WTC11 (cell line): Measurements from ENCODE around the gene MYOF. TPM values are rescaled to one million over a fixed set of nuclear protein-coding genes. Genes with fewer than 3 reads are reported as not detected.

Experiments
- ATAC-seq: fragments of 200-7000 bp; cut with Tn5 transposase; 2 replicates; pipeline ENCODE4 v1.10.0; 2021; ENCODE audit warnings: mild to moderate bottlenecking, moderate library complexity
- CTCF ChIA-PET: fragments of 300-600 bp; sonication (Branson Sonifier 250); formaldehyde crosslinking; loops from one replicate; lab custom pipeline; 2021; ENCODE audit warnings: antibody characterized with exemption; lab: Charles Lee
- POLR2A ChIA-PET: fragments of 350-600 bp; sonication (Branson Sonifier 250); formaldehyde crosslinking; loops from one replicate; lab custom pipeline; 2021; ENCODE audit warnings: antibody characterized with exemption; lab: Charles Lee
- DNase-seq: peaks from one replicate; pipeline ENCODE4 v3.0.0; 2021; ENCODE audit warnings: low spot score
- H3K27ac Mint-ChIP-seq: 2 replicates; pipeline ENCODE4 v1.8.0; 2021; ENCODE audit warnings: mixed read lengths
- H3K27me3 Mint-ChIP-seq: 2 replicates; pipeline ENCODE4 v1.8.0; 2021; ENCODE audit warnings: low read depth, mild to moderate bottlenecking, moderate library complexity, mixed read lengths
- H3K36me3 Mint-ChIP-seq: 2 replicates; pipeline ENCODE4 v1.8.0; 2021; ENCODE audit warnings: mixed read lengths
- H3K4me1 Mint-ChIP-seq: 2 replicates; pipeline ENCODE4 v1.8.0; 2022; ENCODE audit warnings: mixed read lengths
- H3K4me3 Mint-ChIP-seq: 2 replicates; pipeline ENCODE4 v1.8.0; 2021; ENCODE audit warnings: mild to moderate bottlenecking, moderate library complexity, mixed read lengths
- H3K9me3 Mint-ChIP-seq: 2 replicates; pipeline ENCODE4 v1.8.0; 2021; ENCODE audit warnings: mixed read lengths
- ARID4B ChIP-seq: sonication (generic); formaldehyde crosslinking; IDR thresholded peaks from 2 replicates; pipeline ENCODE4 v1.8.0; 2023; ENCODE audit warnings: missing genetic modification reagents, mild to moderate bottlenecking, borderline replicate concordance
- EMX1 ChIP-seq: fragments of 250-450 bp; sonication (Bioruptor Pico); IDR thresholded peaks from 2 replicates; pipeline ENCODE4 v1.8.0; 2021; ENCODE audit warnings: mild to moderate bottlenecking
- ERG ChIP-seq: fragments of 250-450 bp; sonication (Bioruptor Pico); IDR thresholded peaks from 2 replicates; pipeline ENCODE4 v1.8.0; 2021; ENCODE audit warnings: mild to moderate bottlenecking
- FOXJ3 ChIP-seq: sonication (generic); formaldehyde crosslinking; IDR thresholded peaks from 2 replicates; pipeline ENCODE4 v1.9.0; 2021; ENCODE audit warnings: missing genetic modification reagents, mild to moderate bottlenecking, borderline replicate concordance
- GABPB1 ChIP-seq: sonication (generic); formaldehyde crosslinking; IDR thresholded peaks from 2 replicates; pipeline ENCODE4 v1.8.1; 2023; ENCODE audit warnings: mild to moderate bottlenecking, missing genetic modification reagents
- GTF2I ChIP-seq: fragments of 250-450 bp; sonication (Bioruptor Pico); conservative IDR thresholded peaks from 2 replicates; pipeline ENCODE4 v1.4.0; 2021; ENCODE audit warnings: mild to moderate bottlenecking
- IRF2 ChIP-seq: sonication (generic); formaldehyde crosslinking; IDR thresholded peaks from 2 replicates; pipeline ENCODE4 v1.8.0; 2022; ENCODE audit warnings: low read depth, missing genetic modification reagents, borderline replicate concordance
- KAT7 ChIP-seq: sonication (generic); formaldehyde crosslinking; IDR thresholded peaks from 2 replicates; pipeline ENCODE4 v1.8.1; 2023; ENCODE audit warnings: missing genetic modification reagents, mild to moderate bottlenecking, borderline replicate concordance
- NFE2L1 ChIP-seq: sonication (generic); formaldehyde crosslinking; IDR thresholded peaks from 2 replicates; pipeline ENCODE4 v1.8.1; 2023; ENCODE audit warnings: missing genetic modification reagents
- NR1H2 ChIP-seq: sonication (generic); formaldehyde crosslinking; IDR thresholded peaks from 2 replicates; pipeline ENCODE4 v1.9.0; 2021; ENCODE audit warnings: mild to moderate bottlenecking, moderate library complexity, missing genetic modification reagents
- NR3C1 ChIP-seq: sonication (generic); formaldehyde crosslinking; conservative IDR thresholded peaks from 2 replicates; pipeline ENCODE4 v1.8.1; 2023; ENCODE audit warnings: low read depth, mild to moderate bottlenecking, missing genetic modification reagents
- PRRX2 ChIP-seq: fragments of 250-450 bp; sonication (Bioruptor Pico); IDR thresholded peaks from 2 replicates; pipeline ENCODE4 v1.8.0; 2021; ENCODE audit warnings: mild to moderate bottlenecking
- SMAD4 ChIP-seq: sonication (generic); formaldehyde crosslinking; IDR thresholded peaks from 2 replicates; pipeline ENCODE4 v1.8.0; 2022; ENCODE audit warnings: mild to moderate bottlenecking, missing genetic modification reagents
- SOX15 ChIP-seq: fragments of 250-450 bp; sonication (Bioruptor Pico); IDR thresholded peaks from 2 replicates; pipeline ENCODE4 v1.9.0; 2021; ENCODE audit warnings: mild to moderate bottlenecking
- TP53 ChIP-seq: sonication (generic); formaldehyde crosslinking; IDR thresholded peaks from 2 replicates; pipeline ENCODE4 v1.8.1; 2023; ENCODE audit warnings: mild to moderate bottlenecking, missing genetic modification reagents
- ZNF121 ChIP-seq: sonication (generic); formaldehyde crosslinking; IDR thresholded peaks from 2 replicates; pipeline ENCODE4 v1.8.0; 2023; ENCODE audit warnings: missing genetic modification reagents
- ZNF232 ChIP-seq: sonication (generic); formaldehyde crosslinking; IDR thresholded peaks from 2 replicates; pipeline ENCODE4 v1.8.0; 2022; ENCODE audit warnings: mild to moderate bottlenecking, missing genetic modification reagents
- ZNF317 ChIP-seq: sonication (generic); formaldehyde crosslinking; IDR thresholded peaks from 2 replicates; pipeline ENCODE4 v1.8.1; 2023; ENCODE audit warnings: low read depth, mild to moderate bottlenecking, moderate library complexity, missing genetic modification reagents, borderline replicate concordance
- total RNA-seq: library from RNA; stranded (reverse); gene quantifications from 3 replicates; pipeline ENCODE4 v1.2.3, GENCODE V29; 2021
- TF ChIP-seq, protein P1 (sequence below): sonication (generic); formaldehyde crosslinking; conservative IDR thresholded peaks from 2 replicates; pipeline ENCODE4 v1.8.1; 2023; ENCODE audit warnings: mild to moderate bottlenecking, low read depth, missing genetic modification reagents, moderate library complexity
- TF ChIP-seq, protein P2 (sequence below): sonication (generic); formaldehyde crosslinking; IDR thresholded peaks from 2 replicates; pipeline ENCODE4 v1.8.1; 2022; ENCODE audit warnings: mild to moderate bottlenecking, missing genetic modification reagents, moderate library complexity, borderline replicate concordance

Gene MYOF
- total RNA-seq, 1 experiment from 2014 or later: 1.8 TPM

GRCh38 chr10:93266858-93267257, 215.3 kb downstream of the MYOF start (continued):
- no peak for TF ChIP-seq ERG (CRISPR knock-in tag)
- TF ChIP-seq ZNF317 (CRISPR knock-in tag): no peak

GRCh38 chr10:93261961-93262610, 220.0 kb downstream of the MYOF start:
- peaks cover 21% of the 10 kb centered on the region for H3K4me1 Mint-ChIP-seq
- no peak for ATAC-seq
- POLR2A ChIA-PET: interaction anchor here (0.6 kb wide), 1 partner anchor 9 kb away, joined by 3 read pairs; no protein-coding TSS in a partner anchor
- H3K27ac Mint-ChIP-seq: no peak overlapping the region
- TF ChIP-seq ZNF232 (CRISPR knock-in tag) (no peak), NR1H2 (no peak)
- TF ChIP-seq, protein P1, sequence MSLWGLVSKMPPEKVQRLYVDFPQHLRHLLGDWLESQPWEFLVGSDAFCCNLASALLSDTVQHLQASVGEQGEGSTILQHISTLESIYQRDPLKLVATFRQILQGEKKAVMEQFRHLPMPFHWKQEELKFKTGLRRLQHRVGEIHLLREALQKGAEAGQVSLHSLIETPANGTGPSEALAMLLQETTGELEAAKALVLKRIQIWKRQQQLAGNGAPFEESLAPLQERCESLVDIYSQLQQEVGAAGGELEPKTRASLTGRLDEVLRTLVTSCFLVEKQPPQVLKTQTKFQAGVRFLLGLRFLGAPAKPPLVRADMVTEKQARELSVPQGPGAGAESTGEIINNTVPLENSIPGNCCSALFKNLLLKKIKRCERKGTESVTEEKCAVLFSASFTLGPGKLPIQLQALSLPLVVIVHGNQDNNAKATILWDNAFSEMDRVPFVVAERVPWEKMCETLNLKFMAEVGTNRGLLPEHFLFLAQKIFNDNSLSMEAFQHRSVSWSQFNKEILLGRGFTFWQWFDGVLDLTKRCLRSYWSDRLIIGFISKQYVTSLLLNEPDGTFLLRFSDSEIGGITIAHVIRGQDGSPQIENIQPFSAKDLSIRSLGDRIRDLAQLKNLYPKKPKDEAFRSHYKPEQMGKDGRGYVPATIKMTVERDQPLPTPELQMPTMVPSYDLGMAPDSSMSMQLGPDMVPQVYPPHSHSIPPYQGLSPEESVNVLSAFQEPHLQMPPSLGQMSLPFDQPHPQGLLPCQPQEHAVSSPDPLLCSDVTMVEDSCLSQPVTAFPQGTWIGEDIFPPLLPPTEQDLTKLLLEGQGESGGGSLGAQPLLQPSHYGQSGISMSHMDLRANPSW (CRISPR knock-in tag): no peak
- TF ChIP-seq, all 79 proteins: peak for 0
- Mint-ChIP-seq H3K27me3 (peaks cover 16% of the 10 kb centered on the region; the same call in 1 of the 2 replicates), H3K36me3 (peaks cover 11% of the 10 kb centered on the region), H3K4me3 (no peak overlapping the region), H3K9me3 (peaks cover 12% of the 10 kb centered on the region)
- CTCF ChIA-PET: interaction anchor here (0.6 kb wide), 1 partner anchor 245 kb away, joined by 3 read pairs; no protein-coding TSS in a partner anchor
- no peak for DNase-seq

DNA sequence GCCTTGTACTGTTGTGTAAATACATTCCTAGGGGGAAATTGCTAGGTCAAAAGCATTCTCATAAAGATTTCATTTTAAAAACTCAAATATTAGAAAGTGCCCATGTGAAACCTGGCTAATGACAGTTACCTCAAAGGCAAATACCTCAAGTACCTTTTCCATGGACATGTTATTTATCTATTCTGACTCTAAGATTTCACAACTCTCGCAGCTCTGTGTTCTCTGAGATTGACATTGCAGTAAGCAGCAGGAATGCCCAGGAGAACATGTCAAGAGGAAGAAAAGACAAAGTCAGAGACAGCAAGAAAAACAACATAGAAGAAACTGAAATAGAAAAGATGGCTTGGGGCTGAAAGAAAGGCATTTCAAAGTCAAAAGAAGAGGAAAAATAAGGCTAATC, 221.0 kb downstream of the MYOF start:
- H3K4me1 Mint-ChIP-seq: peaks cover 21% of the 10 kb centered on the region
- no peak for TF ChIP-seq SMAD4 (CRISPR knock-in tag)
- TF ChIP-seq ZNF121: no peak
- TF ChIP-seq KAT7 (CRISPR knock-in tag): no peak
- no peak for TF ChIP-seq PRRX2 (CRISPR knock-in tag)
- no peak for TF ChIP-seq TP53 (CRISPR knock-in tag)
- TF ChIP-seq IRF2 (CRISPR knock-in tag): no peak
- no peak for TF ChIP-seq EMX1 (CRISPR knock-in tag)
- TF ChIP-seq FOXJ3 (CRISPR knock-in tag): no peak
- no peak for TF ChIP-seq ZNF317 (CRISPR knock-in tag)
- TF ChIP-seq ERG (CRISPR knock-in tag): no peak
- no peak overlapping the region for H3K4me3 Mint-ChIP-seq
- ChIA-PET CTCF (no interaction called here), POLR2A (no interaction called here)
- H3K36me3 Mint-ChIP-seq: peaks cover 8% of the 10 kb centered on the region
- peaks cover 7% of the 10 kb centered on the region for H3K9me3 Mint-ChIP-seq
- H3K27me3 Mint-ChIP-seq: peaks cover 10% of the 10 kb centered on the region; the same call in 1 of the 2 replicates
- H3K27ac Mint-ChIP-seq: no peak overlapping the region
- no peak for ATAC-seq
- no peak for DNase-seq

DNA sequence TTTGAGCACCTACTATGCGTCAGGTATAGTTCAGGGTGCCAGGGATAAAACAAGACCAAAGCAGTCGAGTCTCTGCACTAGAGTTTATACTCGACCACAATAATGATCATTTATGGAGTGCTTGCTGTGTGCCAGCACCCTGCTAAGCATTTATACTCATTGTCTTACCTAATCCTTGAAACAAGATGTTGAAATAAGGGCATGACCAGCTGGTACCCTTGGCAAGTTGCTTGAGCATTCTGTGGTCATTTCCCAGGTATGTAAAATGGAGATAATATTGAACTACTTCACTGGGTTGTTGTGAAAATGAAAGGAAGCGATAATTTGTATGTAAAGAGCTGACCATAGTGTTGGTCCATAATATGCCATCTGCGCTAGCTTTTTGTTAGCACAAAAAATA, 223.0 kb downstream of the MYOF start:
- H3K27ac Mint-ChIP-seq: no peak overlapping the region
- ChIA-PET POLR2A (no interaction called here), CTCF (no interaction called here)
- no peaks in the 10 kb centered on the region for H3K36me3 Mint-ChIP-seq
- peaks cover 25% of the 10 kb centered on the region for H3K4me1 Mint-ChIP-seq
- DNase-seq (no peak), ATAC-seq (no peak)
- no peaks in the 10 kb centered on the region for H3K27me3 Mint-ChIP-seq
- H3K4me3 Mint-ChIP-seq: no peak overlapping the region
- H3K9me3 Mint-ChIP-seq: no peaks in the 10 kb centered on the region; the same call in 1 of the 2 replicates
- no peak for TF ChIP-seq NR3C1 (CRISPR knock-in tag)
- TF ChIP-seq GABPB1 (CRISPR knock-in tag): no peak
- TF ChIP-seq, protein P2, sequence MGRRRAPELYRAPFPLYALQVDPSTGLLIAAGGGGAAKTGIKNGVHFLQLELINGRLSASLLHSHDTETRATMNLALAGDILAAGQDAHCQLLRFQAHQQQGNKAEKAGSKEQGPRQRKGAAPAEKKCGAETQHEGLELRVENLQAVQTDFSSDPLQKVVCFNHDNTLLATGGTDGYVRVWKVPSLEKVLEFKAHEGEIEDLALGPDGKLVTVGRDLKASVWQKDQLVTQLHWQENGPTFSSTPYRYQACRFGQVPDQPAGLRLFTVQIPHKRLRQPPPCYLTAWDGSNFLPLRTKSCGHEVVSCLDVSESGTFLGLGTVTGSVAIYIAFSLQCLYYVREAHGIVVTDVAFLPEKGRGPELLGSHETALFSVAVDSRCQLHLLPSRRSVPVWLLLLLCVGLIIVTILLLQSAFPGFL (CRISPR knock-in tag): no peak
- no peak for TF ChIP-seq ARID4B (CRISPR knock-in tag)
- TF ChIP-seq GTF2I (CRISPR knock-in tag): no peak
- TF ChIP-seq ZNF121: no peak
- TF ChIP-seq NFE2L1 (CRISPR knock-in tag): no peak
- no peak for TF ChIP-seq SOX15
